T-helper 17 cell (primary cell): ENCODE measurements around the gene RBMS3. TPM values are rescaled to one million over a fixed set of nuclear protein-coding genes. Genes with fewer than 3 reads are reported as not detected.

ENCODE experiments used
- ATAC-seq: fragments of 150-1000 bp; cut with Tn5 transposase; 2 replicates; pipeline ENCODE4 v1.10.0; 2021; ENCODE audit warnings: mild to moderate bottlenecking, moderate library complexity
- DNase-seq, 3 donors: peaks; one replicate each; pipeline versions ENCODE4 v3.0.0 to v3.0.0-alpha.2; 2020 to 2021
- H3K9me3 ChIP-seq: one replicate; pipeline ENCODE4 v1.7.0; 2013; ENCODE audit warnings: low read length, mild to moderate bottlenecking; ENCODE audit not compliant: control insufficient read depth, poor library complexity, severe bottlenecking
- H3K27ac Mint-ChIP-seq: one replicate; pipeline ENCODE4 v1.8.0; 2022; ENCODE audit warnings: mild to moderate bottlenecking, moderate library complexity, mixed read lengths
- H3K27me3 Mint-ChIP-seq: one replicate; pipeline ENCODE4 v1.8.0; 2022; ENCODE audit warnings: mixed read lengths
- H3K36me3 Mint-ChIP-seq: one replicate; pipeline ENCODE4 v1.8.0; 2022; ENCODE audit warnings: low read depth, mixed read lengths
- H3K4me1 Mint-ChIP-seq: one replicate; pipeline ENCODE4 v1.8.0; 2022; ENCODE audit warnings: mild to moderate bottlenecking, mixed read lengths
- H3K4me3 Mint-ChIP-seq: one replicate; pipeline ENCODE4 v1.8.0; 2022; ENCODE audit warnings: mild to moderate bottlenecking, moderate library complexity, mixed read lengths
- total RNA-seq, 4 donors: library from RNA in 2 of 4; stranded (reverse) in 2 of 4; gene quantifications; one replicate each; pipeline ENCODE4 v1.2.3 and lab custom pipeline; 2022 to 2026

The RBMS3 gene
- total RNA-seq, 2 donors from 2014 or later, result 0.37 to 1.7 TPM

- DNase-seq (no peak), ATAC-seq (no peak)
- Mint-ChIP-seq H3K4me1 (no peaks in the 10 kb centered on the region), H3K27me3 (no peaks in the 10 kb centered on the region), H3K36me3 (no peaks in the 10 kb centered on the region), H3K27ac (no peak overlapping the region), H3K4me3 (no peak overlapping the region)
- no peaks in the 10 kb centered on the region for H3K9me3 ChIP-seq
These were observed 609.9 kb downstream of the RBMS3 start for GRCh38 chr3:29890801-29891200.

- Mint-ChIP-seq H3K27me3 (no peaks in the 10 kb centered on the region), H3K27ac (no peak overlapping the region), H3K4me3 (no peak overlapping the region), H3K36me3 (no peaks in the 10 kb centered on the region), H3K4me1 (no peaks in the 10 kb centered on the region)
- DNase-seq (no peak), ATAC-seq (no peak)
- no peaks in the 10 kb centered on the region for H3K9me3 ChIP-seq
These were observed 612.2 kb downstream of the RBMS3 start for GRCh38 chr3:29892976-29893554.

DNA sequence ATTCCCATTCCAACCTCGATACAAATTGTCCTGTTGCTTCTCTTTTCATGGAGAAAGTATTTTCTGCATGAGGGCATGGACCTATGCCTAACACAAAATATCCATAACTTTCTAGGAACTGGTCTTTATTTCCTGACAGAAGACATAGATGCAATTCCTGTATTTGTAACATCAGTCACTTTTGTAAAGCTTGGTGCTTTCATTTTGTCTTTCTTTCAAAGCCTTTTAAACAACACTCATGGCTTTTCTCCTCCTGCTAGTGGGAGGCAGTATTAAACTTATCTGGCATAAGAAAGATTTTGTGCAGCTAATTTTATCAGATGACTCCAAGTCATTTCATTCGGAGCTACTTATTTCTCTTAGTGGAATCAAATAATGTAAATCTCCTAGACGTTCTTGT lies 616.0 kb downstream of the RBMS3 start:
- Mint-ChIP-seq H3K27ac (no peak overlapping the region), H3K27me3 (peaks cover 5% of the 10 kb centered on the region)

DNA sequence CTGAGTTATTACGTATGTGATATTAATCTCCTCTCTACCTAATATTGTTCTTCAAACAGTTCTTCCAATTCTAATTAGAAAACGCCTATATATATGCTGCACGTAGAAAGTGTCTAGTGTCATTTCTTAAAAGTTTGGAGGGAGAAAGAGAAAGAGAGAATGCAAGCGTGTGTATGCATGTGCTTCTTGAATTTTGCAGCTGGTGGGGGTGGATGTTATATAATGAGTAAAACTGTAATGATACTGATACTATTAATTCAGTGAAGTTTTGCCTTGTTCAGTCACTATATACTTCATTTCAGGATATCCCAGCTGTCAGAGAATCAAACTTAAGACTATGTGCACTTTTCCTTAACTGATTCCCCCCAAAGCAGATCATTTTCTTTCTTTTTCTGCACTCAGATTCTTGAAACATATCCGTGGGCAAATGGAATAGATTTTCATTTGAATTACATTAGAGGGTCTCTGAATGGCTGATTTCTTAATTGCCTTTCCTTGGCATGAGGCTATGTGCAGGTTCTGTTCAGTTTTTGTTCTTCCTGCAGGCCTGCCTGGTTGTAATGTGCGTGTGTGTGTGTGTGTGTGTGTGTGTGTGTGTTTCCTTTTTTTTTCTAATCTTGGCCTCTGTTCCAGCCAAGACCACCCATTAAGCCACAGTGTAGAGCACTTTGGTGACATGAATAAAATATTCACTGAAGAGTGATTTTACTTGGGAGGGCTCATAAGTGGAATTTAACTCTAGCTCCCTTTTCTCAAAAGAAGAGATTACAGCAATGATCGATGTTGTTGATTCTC lies 617.5 kb downstream of the RBMS3 start:
- Mint-ChIP-seq H3K4me1 (no peaks in the 10 kb centered on the region), H3K27me3 (peaks cover 6% of the 10 kb centered on the region), H3K4me3 (no peak overlapping the region), H3K27ac (no peak overlapping the region), H3K36me3 (no peaks in the 10 kb centered on the region)
- ATAC-seq (no peak), DNase-seq (no peak)
- H3K9me3 ChIP-seq, result no peaks in the 10 kb centered on the region

More for the DNA sequence above, 616.0 kb downstream of the RBMS3 start:
- no peaks in the 10 kb centered on the region for H3K9me3 ChIP-seq
- DNase-seq (no peak), ATAC-seq (no peak)
- Mint-ChIP-seq H3K4me3 (no peak overlapping the region), H3K36me3 (no peaks in the 10 kb centered on the region), H3K4me1 (no peaks in the 10 kb centered on the region)

GRCh38 chr3:29899021-29899420 lies 618.1 kb downstream of the RBMS3 start:
- Mint-ChIP-seq H3K4me3 (no peak overlapping the region), H3K27me3 (peaks cover 6% of the 10 kb centered on the region), H3K4me1 (no peaks in the 10 kb centered on the region), H3K36me3 (no peaks in the 10 kb centered on the region), H3K27ac (no peak overlapping the region)
- DNase-seq, result no peak
- no peak for ATAC-seq
- H3K9me3 ChIP-seq, result no peaks in the 10 kb centered on the region

DNA sequence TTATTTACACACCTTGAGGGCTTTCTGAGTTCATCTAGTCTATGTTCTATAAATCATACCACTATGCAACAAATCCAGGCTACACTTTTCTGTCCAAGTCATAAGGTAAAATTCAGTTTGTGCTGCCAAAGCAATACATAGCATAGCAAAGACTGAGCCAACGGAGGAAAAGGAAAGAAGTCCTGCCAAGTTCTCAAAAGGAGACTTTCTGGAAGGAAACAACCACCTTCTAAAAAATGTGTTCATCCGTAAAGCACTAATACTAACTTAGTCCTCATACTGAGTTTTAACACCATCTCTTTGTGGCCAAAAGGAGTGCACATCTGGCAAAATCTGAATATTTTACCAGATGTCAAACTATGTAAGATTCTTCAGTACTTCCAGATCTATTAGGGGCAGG lies 620.2 kb downstream of the RBMS3 start:
- Mint-ChIP-seq H3K4me3 (no peak overlapping the region), H3K27me3 (peaks cover 6% of the 10 kb centered on the region), H3K27ac (no peak overlapping the region), H3K36me3 (no peaks in the 10 kb centered on the region), H3K4me1 (no peaks in the 10 kb centered on the region)
- H3K9me3 ChIP-seq, result no peaks in the 10 kb centered on the region
- DNase-seq, result no peak
- ATAC-seq, result no peak

- Mint-ChIP-seq H3K27ac (no peak overlapping the region), H3K27me3 (peaks cover 6% of the 10 kb centered on the region), H3K4me3 (no peak overlapping the region), H3K4me1 (no peaks in the 10 kb centered on the region), H3K36me3 (no peaks in the 10 kb centered on the region)
- no peak for DNase-seq
- no peak for ATAC-seq
- H3K9me3 ChIP-seq, result no peaks in the 10 kb centered on the region
These were observed 622.7 kb downstream of the RBMS3 start for GRCh38 chr3:29903600-29903999.

DNA sequence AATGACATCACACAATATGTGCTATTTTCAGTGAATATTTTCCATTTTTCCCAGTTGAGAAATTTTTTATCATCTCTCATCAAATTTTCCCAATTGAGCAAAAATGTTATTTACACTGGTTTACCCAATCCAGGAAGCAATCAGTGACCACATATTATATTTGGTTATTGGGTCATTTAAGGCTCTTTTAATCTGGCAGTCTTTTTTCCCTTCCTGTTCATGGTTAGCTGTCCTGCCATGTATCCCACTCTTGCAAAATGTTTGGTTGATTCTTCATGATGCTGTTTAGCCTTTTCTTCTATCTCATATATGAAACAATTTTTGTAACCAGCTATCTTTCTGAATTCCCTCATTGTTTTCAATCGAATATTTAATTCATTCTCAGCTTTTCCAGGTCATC lies 626.0 kb downstream of the RBMS3 start:
- no peaks in the 10 kb centered on the region for H3K9me3 ChIP-seq
- Mint-ChIP-seq H3K27me3 (no peaks in the 10 kb centered on the region), H3K36me3 (no peaks in the 10 kb centered on the region), H3K4me3 (no peak overlapping the region), H3K4me1 (no peaks in the 10 kb centered on the region), H3K27ac (no peak overlapping the region)
- no peak for ATAC-seq
- DNase-seq, result no peak

DNA sequence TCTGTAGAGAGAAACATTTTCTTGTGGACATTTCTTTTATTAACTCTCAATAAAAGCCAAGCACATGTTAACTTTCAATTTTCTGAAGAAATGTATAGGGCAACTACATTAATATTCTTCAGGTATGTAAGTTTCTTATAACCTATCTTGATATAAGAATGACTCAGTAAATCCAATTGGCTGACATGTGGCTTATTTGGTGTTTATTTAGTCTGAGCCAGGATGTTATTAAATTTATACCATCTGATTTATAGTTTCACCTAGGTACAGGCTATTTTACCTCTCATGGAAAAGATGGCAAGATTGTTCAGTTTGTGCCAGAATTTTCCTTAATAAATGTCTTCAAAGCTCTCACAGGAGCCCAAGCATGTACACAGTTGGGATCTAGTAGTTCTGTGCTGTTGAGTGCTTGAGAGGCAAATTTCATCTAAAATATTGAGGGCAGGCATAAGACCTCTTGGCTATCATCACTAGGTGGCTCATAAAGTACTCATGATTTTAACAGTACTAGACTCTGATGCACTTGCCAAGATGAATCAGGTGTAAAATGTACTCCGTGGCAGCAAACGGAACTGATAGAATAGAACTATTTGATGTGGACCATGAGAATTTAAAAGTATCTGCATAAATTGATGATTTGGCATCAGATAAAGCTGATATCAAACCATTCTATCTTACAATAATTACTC lies 631.9 kb downstream of the RBMS3 start:
- no peaks in the 10 kb centered on the region for H3K27me3 Mint-ChIP-seq
- no peak overlapping the region for H3K4me3 Mint-ChIP-seq
- ATAC-seq, result no peak
- H3K9me3 ChIP-seq, result no peaks in the 10 kb centered on the region
- H3K27ac Mint-ChIP-seq, result no peak overlapping the region
- no peaks in the 10 kb centered on the region for H3K4me1 Mint-ChIP-seq
- no peaks in the 10 kb centered on the region for H3K36me3 Mint-ChIP-seq
- DNase-seq, result no peak

DNA sequence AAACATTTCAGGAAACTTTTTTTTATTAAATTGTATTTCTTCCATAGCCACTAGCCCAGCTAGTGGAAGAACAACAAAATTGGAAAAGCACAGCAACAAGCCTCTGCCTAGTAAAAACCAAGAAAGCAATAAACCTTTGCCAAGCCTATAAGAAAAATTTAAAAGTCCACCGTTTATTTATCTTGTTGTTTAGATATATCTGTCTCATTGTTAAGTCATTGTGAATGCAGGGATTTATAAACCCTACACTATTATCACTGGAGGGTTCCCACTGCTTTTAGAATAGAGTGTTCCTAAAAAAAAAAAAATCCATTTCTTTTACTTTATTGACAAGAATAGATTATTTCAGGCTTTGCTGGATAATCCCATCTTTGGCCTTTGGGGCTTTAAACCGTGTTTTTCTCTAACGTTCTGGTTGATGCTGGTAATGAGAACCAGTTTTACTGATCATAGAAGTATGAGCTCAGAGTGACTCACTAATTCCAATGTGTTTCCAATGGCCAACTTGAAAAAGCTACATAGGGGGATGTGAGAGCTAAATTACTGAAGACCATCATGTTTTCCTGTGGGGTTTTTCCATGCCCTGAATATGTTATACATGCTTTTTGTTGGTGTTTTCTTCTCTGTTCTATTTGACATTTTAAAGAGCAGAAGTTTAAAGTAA lies 634.1 kb downstream of the RBMS3 start:
- no peak overlapping the region for H3K4me3 Mint-ChIP-seq
- no peaks in the 10 kb centered on the region for H3K9me3 ChIP-seq
- DNase-seq (no peak), ATAC-seq (no peak)
- H3K36me3 Mint-ChIP-seq, result no peaks in the 10 kb centered on the region
- H3K4me1 Mint-ChIP-seq, result no peaks in the 10 kb centered on the region
- H3K27me3 Mint-ChIP-seq, result peaks cover 2% of the 10 kb centered on the region
- H3K27ac Mint-ChIP-seq, result no peak overlapping the region

DNA sequence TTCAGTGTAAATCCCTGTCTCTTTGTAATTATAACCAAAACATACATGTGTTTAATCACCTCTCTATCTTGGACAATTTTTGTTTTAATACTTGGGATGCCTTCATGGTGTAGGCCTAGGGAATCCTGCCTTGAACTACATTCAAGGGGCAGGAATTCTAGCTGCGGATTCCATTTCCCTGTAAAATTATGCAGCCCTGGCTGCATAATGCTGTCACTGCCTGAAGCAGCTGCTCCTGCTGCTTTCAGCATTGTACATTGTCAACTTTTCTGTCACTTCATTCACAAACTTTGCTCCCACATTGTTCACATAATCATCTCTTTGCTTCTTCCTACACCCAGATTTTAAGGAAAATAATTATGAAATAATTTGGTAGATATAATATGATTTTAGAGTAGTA lies 638.7 kb downstream of the RBMS3 start:
- no peaks in the 10 kb centered on the region for H3K4me1 Mint-ChIP-seq
- H3K27ac Mint-ChIP-seq, result no peak overlapping the region
- H3K36me3 Mint-ChIP-seq, result no peaks in the 10 kb centered on the region
- no peak for ATAC-seq
- H3K4me3 Mint-ChIP-seq, result no peak overlapping the region
- H3K27me3 Mint-ChIP-seq, result peaks cover 4% of the 10 kb centered on the region
- no peak for DNase-seq
- no peaks in the 10 kb centered on the region for H3K9me3 ChIP-seq

- no peaks in the 10 kb centered on the region for H3K4me1 Mint-ChIP-seq
- no peak overlapping the region for H3K4me3 Mint-ChIP-seq
- no peak for ATAC-seq
- no peak overlapping the region for H3K27ac Mint-ChIP-seq
- no peaks in the 10 kb centered on the region for H3K9me3 ChIP-seq
- no peaks in the 10 kb centered on the region for H3K36me3 Mint-ChIP-seq
- H3K27me3 Mint-ChIP-seq, result peaks cover 11% of the 10 kb centered on the region
- no peak for DNase-seq
These were observed 642.3 kb downstream of the RBMS3 start for GRCh38 chr3:29922992-29923746.
